Adipose tissue (tissue), 3 donors: ENCODE results near the gene RAB28. TPM values are rescaled to one million over a fixed set of nuclear protein-coding genes. Genes with fewer than 3 reads are reported as not detected.

ENCODE experiments used
- H3K27ac ChIP-seq: one replicate; pipeline ENCODE4 v1.5.1; 2013; ENCODE audit warnings: low read depth, low read length
- WGBS, 3 donors: extraction: QIAGEN DNeasy Blood & Tissue Kit; methylation state at CpG; one replicate each; pipeline ENCODE4 v1.1.7; 2013; 5-methylcytosine and 5-hydroxymethylcytosine counted together
- polyA plus RNA-seq, 3 donors: library from polyadenylated mRNA; stranded (reverse); fragments of 200-250 nt; gene quantifications; one replicate each; pipeline ENCODE4 v1.2.3, GENCODE V29; 2013
- donor health status: healthy with polysubstance abuse.
- donor health status: Bipolar disorder and iron deficiency.
- donor health status: healthy.

Gene RAB28
- polyA plus RNA-seq, 3 donors, result 5.2 to 33.0 (median 13.4) TPM

DNA sequence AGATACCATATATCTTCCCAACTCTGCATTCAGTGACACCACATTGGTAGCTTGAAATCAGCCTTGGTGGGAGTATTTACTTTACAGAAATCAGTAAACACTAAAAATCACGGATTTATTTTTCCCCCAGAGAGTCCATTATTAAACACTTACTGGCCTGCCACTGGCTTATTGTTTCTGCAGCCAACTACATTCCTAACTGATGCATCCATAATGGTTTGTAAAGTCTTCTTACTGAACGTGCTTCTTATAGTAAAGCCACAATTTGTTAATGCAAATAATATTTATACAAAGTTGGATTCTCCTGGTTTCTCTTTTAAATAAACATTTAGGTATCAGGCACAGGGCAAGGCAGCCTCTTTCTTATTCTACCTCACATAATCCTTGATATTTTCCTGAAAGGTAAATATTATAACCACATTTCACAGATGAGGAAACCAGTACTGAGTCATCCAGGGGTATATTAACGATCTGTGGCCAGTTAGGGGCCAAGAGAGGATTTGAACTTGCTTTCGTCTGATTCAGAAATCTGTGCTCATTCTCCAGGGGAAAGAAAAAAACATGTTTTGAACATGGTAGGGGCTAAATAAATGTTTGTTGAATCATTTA lies 136.5 kb downstream of the RAB28 start:
- 73 to 79% (median 78%) methylated on average over 4 of the region's 4 CpGs for WGBS, 3 donors
- H3K27ac ChIP-seq, result no peak overlapping the region

DNA sequence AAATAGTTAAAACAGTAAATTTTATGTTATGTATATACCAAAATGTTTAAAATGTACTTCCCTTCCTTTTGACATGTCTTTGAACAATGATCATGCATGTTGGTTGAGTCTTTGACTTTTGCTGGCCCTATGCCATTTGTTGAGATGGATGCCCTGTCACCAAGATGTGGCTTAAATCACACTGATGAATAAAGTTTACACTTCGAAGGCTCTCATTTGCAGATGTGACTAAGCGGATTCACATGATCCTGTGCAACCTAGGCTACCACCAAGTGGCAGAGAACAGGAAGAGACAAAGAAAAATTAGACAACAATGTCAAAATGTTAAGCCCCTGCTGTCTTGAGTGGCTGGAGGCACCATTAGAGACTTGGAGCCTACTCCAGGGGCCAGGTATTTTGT lies 139.9 kb downstream of the RAB28 start:
- 76 to 86% (median 76%) methylated on average over 2 of the region's 2 CpGs for WGBS, 3 donors
- H3K27ac ChIP-seq, result no peak overlapping the region

DNA sequence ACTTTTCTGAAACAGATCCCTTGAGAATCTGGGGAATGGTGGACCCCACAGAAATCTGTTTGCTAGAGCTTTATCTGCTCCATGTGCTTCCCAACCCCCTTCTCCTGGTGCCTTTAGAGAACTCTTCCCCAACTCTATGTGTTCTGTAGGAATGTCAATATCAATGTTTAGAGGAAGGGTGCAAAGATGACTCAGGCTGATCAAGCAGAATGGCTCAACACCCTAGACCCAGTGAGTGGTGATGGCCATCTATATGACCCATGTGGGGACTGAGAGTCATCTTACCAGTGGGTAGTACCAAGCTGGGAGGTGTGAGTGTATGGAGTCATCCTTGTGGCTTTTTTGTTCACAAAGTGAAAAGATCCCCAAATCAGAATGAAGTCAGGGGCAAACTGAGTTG lies 143.5 kb downstream of the RAB28 start:
- no peak overlapping the region for H3K27ac ChIP-seq

DNA sequence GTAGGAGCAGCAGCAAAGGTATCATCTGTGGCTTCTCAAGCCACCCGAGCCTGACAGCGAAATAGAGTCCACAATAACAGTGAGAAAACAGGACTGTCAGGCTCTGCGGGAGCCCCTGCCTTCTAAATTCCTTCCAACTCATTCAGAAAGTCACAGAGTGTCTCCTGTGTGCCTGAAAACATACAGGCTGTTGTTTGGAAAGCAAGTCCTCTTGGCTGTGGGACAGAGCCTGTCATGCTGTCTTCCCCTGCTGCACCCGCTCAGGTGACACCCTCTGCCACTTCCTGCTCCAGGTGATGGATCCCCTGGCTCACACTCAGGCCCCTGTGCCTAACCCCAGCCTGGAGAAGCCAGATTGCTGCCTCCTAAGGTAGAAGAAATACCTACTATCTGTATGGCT lies 152.3 kb downstream of the RAB28 start:
- no peak overlapping the region for H3K27ac ChIP-seq
- 88 to 92% (median 91%) methylated on average over 4 of the region's 4 CpGs for WGBS, 3 donors

DNA sequence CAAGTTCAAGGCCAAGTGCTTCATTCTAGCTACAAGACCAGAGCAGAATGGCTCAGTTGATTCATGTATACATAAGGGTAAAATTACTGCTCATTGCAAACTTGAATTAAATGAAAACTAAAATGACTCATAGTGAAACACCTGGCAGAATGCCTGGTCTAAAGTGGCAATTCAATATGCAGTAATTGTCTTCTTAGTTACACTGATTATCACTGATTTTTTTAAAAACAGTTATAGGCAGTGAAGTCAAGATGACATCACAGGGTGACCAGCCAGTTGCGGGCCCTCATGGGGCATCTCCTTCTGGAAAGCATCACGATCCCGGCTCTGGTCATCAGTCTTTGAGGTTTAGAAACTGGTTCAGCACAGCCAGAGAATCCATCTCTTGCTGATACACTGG lies 154.2 kb downstream of the RAB28 start:
- WGBS, 3 donors, result 70 to 89% (median 76%) methylated on average over 3 of the region's 3 CpGs
- no peak overlapping the region for H3K27ac ChIP-seq

DNA sequence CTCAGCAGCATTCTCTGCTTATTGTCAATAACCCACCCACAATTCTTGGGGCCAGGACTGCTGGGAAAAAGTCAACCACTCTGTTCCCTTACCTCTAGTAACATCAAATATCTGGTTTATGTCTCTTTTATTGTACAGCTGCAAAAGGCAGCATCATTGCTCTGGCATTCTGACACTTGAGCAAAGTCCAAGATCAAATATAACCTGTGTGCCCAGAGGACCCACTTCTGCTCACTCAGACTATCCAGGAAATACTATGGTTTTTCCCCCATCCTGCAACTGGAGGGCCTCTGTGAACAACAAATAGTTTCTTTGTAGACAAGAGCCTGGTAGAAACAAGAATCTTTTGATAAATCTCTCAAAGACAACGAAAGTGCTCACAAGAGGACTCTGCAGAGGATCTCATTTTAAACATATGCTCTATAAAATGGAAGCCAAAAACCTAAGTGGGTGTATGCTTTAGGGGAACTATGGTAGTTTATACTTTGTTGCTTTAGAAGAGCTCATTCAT lies 154.7 kb downstream of the RAB28 start:
- 71 to 78% (median 76%) methylated on average over 1 of the region's 1 CpG for WGBS, 3 donors

DNA sequence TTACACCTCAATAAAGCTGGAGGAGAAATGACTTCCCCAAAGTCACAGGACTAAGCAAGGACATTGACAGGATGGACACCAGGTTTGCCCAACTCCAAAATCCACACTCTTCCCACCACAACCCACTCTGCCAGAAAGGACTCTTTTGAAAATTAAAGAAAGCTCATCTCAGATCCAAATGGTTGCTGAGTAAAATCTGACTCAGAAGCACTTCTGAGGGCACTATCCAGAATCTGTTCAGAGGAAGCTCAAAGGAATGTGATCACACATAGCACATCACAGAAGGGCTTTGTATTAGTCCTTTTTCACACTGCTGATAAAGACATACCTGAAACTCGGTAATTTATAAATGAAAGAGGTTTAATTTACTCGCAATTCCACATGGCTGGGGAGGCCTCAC lies 155.5 kb downstream of the RAB28 start:
- no peak overlapping the region for H3K27ac ChIP-seq
- 77 to 91% (median 87%) methylated on average over 2 of the region's 2 CpGs for WGBS, 3 donors

More for the DNA sequence above, 154.7 kb downstream of the RAB28 start:
- H3K27ac ChIP-seq, result no peak overlapping the region

DNA sequence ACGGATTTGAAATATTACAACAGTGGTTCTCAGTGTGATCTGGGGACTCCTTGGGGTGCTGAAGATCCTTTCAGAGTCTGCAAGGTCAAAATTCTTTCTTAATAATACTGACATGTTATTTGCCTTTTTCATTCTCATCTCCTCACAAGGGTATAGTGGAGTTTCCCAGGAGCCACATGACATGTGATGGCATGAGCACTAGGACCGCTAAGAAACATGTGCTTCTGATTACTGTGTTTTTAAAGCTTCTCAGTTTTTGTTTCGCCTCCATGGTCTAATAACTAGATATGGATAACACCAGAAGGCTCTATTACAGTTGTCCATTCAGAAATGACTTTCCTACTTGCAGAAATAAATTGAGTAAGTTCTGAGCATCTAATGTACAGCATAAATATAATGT lies 156.1 kb downstream of the RAB28 start:
- H3K27ac ChIP-seq, result no peak overlapping the region
- 77 to 88% (median 88%) methylated on average over 3 of the region's 3 CpGs for WGBS, 3 donors

DNA sequence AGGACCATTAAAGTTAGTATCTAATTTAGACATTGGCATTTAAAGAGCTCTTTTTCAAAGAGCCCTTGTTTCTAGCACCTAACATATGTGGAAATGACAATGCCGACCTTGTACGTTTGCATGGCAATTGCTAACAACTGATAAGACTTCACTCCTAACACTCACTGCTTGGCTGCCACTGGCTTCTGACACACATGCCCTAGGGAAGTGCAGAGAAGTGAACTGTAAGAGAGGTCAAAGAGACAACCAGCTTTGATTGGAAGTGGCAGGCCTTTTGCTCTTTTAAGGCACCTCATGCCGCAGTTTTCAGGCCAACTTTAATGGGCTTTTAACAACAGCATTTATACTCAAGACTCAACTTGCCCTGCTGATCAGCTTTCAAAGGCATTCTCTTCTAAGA lies 158.4 kb downstream of the RAB28 start:
- no peak overlapping the region for H3K27ac ChIP-seq
- whole genome bisulfite sequencing, 3 donors, result 36 to 94% (median 84%) methylated on average over 3 of the region's 3 CpGs

DNA sequence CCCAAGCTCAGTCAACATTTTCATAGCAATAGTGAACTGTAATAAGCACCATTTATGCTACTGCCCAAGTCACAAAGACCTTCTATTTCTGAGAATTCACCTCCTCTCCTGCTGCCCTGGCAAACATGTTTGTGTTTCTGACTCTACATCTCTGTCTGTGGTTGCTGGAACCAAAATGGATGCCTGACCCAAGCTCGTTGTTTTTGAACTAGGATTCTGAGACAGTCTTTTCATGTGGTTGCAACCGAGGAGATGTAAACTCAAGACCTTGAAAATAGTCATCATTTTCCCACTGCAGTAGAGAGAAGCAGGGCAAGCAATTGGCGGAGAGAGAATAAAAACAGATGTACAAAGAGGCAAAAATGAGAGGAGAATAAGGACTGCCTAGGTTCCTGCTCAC lies 160.2 kb downstream of the RAB28 start:
- WGBS, 3 donors, result 87 to 93% (median 92%) methylated on average over 3 of the region's 3 CpGs
- H3K27ac ChIP-seq, result no peak overlapping the region

DNA sequence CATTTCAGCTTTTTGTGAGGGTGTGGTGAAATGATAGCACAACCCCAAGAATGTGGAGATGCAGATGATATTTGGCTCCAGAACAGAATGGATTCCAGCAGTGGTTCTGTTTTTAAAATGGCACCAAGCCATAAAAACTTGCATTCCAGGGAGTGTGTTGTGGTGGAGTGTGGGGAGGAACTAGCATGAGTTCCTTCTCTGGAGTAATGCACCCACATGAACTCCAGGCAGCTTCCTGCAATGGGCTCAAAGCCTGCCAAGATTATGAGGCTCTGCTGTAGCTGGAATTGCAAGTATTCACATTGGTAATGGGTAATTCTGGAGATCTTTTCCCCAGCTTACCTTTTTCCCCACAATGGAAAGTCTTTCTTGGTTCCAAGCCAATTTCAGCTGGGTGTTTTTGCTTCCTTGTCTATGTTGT lies 161.4 kb downstream of the RAB28 start:
- no peak overlapping the region for H3K27ac ChIP-seq

Other genes starting within 250 kb of the RAB28 start
- gene NKX3-2, start 60.2 kb upstream of the RAB28 start, polyA plus RNA-seq, result 1 to 10 TPM in 1 of 3 donors, under 1 TPM in 2; 0.05 to 2.1 (median 0.49) TPM
- 10 to 100 TPM in 2 of 3 donors, 1 to 10 TPM in 1; 7.2 to 20.9 (median 13.4) TPM for gene BOD1L1, start 143.4 kb upstream of the RAB28 start, polyA plus RNA-seq